Right ventricle myocardium superior (tissue), 1 donor: ENCODE measurements around the gene CDC14A. TPM values are rescaled to one million over a fixed set of nuclear protein-coding genes. Genes with fewer than 3 reads are reported as not detected.
A peak's percentile ranks its signal among the peaks of the same experiment; 100 is the strongest.

Source experiments
- ATAC-seq: fragments of 200-7000 bp; cut with Tn5 transposase; one replicate; pipeline ENCODE4 v1.9.1; 2020; ENCODE audit warnings: mild to moderate bottlenecking; ENCODE audit not compliant: poor library complexity
- DNase-seq: peaks from one replicate; pipeline ENCODE4 v3.0.0-alpha.2; 2020
- intact Hi-C: fragments of 100-400 bp; cut with DNase I; formaldehyde crosslinking; loops from one replicate; pipeline ENCODE4 v1.11.2; 2022
- total RNA-seq: library from RNA; stranded (reverse); fragmentation: NEBNext Ultra II Directional; extraction: Animal tissue kit (Norgen Biotek cat#: 25700); gene quantifications from one replicate; pipeline ENCODE4 v1.2.1, GENCODE V29; 2021
- donor health status: DM: no; HTN: yes; CAD: no; lungs with severe emphysema.

CDC14A gene
- total RNA-seq, 1 donor from 2014 or later, result 3.6 TPM

GRCh38 chr1:100497796-100498195, 145.5 kb downstream of the CDC14A start:
- ATAC-seq, result no peak
- intact Hi-C loops, result no loop called here

GRCh38 chr1:100499194-100499811, 147.0 kb downstream of the CDC14A start:
- intact Hi-C loops, result no loop called here
- ATAC-seq (no peak), DNase-seq (no peak)

More at GRCh38 chr1:100497796-100498195, 145.5 kb downstream of the CDC14A start:
- DNase-seq, result no peak

GRCh38 chr1:100502052-100502792, 149.9 kb downstream of the CDC14A start:
- DNase-seq (no peak), ATAC-seq (no peak)
- intact Hi-C loops, result no loop called here

- intact Hi-C loops, result no loop called here
- ATAC-seq (no peak), DNase-seq (no peak)
These were observed 153.9 kb downstream of the CDC14A start for GRCh38 chr1:100506217-100506616.

GRCh38 chr1:100510451-100510850, 158.1 kb downstream of the CDC14A start:
- no peak for DNase-seq
- intact Hi-C loops, result no loop called here
- ATAC-seq, result peak; percentile 20

GRCh38 chr1:100511058-100511457, 158.8 kb downstream of the CDC14A start:
- ATAC-seq (peak; percentile 18), DNase-seq (no peak)
- intact Hi-C loops, result no loop called here

- ATAC-seq (no peak), DNase-seq (no peak)
- intact Hi-C loops, result no loop called here
These were observed 159.5 kb downstream of the CDC14A start for GRCh38 chr1:100511773-100512172.

GRCh38 chr1:100512803-100513352, 160.6 kb downstream of the CDC14A start:
- DNase-seq, result no peak
- intact Hi-C loops, result no loop called here
- ATAC-seq, result no peak

- ATAC-seq, result no peak
- no peak for DNase-seq
- intact Hi-C loops, result no loop called here
These were observed 164.6 kb downstream of the CDC14A start for GRCh38 chr1:100516857-100517256.

- no peak for ATAC-seq
- DNase-seq, result no peak
- intact Hi-C loops, result no loop called here
These were observed 165.2 kb downstream of the CDC14A start for GRCh38 chr1:100517515-100517914.

- ATAC-seq (no peak), DNase-seq (no peak)
- intact Hi-C loops, result no loop called here
These were observed 165.7 kb downstream of the CDC14A start for GRCh38 chr1:100518023-100518422.

GRCh38 chr1:100523038-100523652, 170.8 kb downstream of the CDC14A start:
- intact Hi-C loops, result no loop called here
- ATAC-seq (no peak), DNase-seq (peak; percentile 37)

GRCh38 chr1:100524355-100524754, 172.0 kb downstream of the CDC14A start:
- intact Hi-C loops, result no loop called here
- peak; percentile 51 for ATAC-seq
- no peak for DNase-seq

- no peak for DNase-seq
- no peak for ATAC-seq
- intact Hi-C loops, result no loop called here
These were observed 174.6 kb downstream of the CDC14A start for GRCh38 chr1:100526894-100527293.

GRCh38 chr1:100528871-100529270, 176.6 kb downstream of the CDC14A start:
- intact Hi-C loops, result no loop called here
- peak; percentile 13 for ATAC-seq
- DNase-seq, result no peak

GRCh38 chr1:100530141-100530540, 177.8 kb downstream of the CDC14A start:
- no peak for ATAC-seq
- DNase-seq, result no peak
- intact Hi-C loops, result no loop called here

- DNase-seq (peak; percentile 41), ATAC-seq (peak; percentile 91)
- intact Hi-C loops, result no loop called here
These were observed 178.7 kb downstream of the CDC14A start for GRCh38 chr1:100530880-100531487.

- intact Hi-C loops, result no loop called here
- ATAC-seq (peak; percentile 43), DNase-seq (peak; percentile 36)
These were observed 180.3 kb downstream of the CDC14A start for GRCh38 chr1:100532645-100533044.

GRCh38 chr1:100535264-100535663, 183.0 kb downstream of the CDC14A start:
- DNase-seq, result no peak
- no peak for ATAC-seq
- intact Hi-C loops, result no loop called here
